Measurements from ENCODE around the gene DLG1.

DNA sequence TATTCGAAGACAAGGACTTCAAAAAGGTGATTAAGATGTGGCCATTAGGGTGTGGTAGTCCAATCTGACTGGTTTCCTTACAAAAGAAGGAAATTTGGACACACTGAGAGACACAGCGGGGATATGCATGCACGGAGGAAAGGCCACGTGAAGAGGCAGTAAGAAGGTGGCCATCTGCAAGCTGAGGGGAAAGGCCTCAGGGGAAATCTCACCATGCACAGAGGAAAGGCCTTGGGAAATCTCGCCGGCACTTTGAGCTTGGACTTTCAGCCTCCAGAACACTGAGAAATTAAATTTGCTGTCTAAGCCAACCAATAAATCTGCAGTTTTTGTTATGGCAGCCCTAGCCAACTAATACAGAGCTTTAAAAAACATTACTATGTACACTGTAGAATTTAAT lies 78.8 kb downstream of the DLG1 start:
- no peak for TF ChIP-seq CTCF (IDR thresholded peaks at IDR 0.05 in 2 of 3, conservative IDR thresholded peaks at IDR 0.05 in 1 of 3; ENCODE audit: borderline replicate concordance in 1 of 3, insufficient read depth in 1 of 3, low read depth in 2 of 3, low read length in 2 of 3)
- TF ChIP-seq POLR2AphosphoS5 (IDR thresholded peaks at IDR 0.05; ENCODE audit: low read depth, low read length), result no peak
- TF ChIP-seq JUND (IDR thresholded peaks at IDR 0.05), result no peak
- TF ChIP-seq REST (IDR thresholded peaks at IDR 0.05; ENCODE audit: low read depth), result no peak
- TF ChIP-seq, protein P1, sequence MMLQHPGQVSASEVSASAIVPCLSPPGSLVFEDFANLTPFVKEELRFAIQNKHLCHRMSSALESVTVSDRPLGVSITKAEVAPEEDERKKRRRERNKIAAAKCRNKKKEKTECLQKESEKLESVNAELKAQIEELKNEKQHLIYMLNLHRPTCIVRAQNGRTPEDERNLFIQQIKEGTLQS (IDR thresholded peaks at IDR 0.05), result no peak
- no peak for TF ChIP-seq ZNF274 (IDR thresholded peaks at IDR 0.05; ENCODE audit: low read depth, low read length)
- TF ChIP-seq SP1 (IDR thresholded peaks at IDR 0.05; ENCODE audit: low read depth), result no peak
- no peak for TF ChIP-seq SIN3A (IDR thresholded peaks at IDR 0.05; ENCODE audit: low read depth)
- no peak for TF ChIP-seq ELF1 (IDR thresholded peaks at IDR 0.05; ENCODE audit: borderline replicate concordance, low read depth)
- TF ChIP-seq TCF7L2 (IDR thresholded peaks at IDR 0.05; ENCODE audit: borderline replicate concordance, extremely low read depth, insufficient read depth, insufficient read length), result no peak
- no peak for TF ChIP-seq POLR2A (IDR thresholded peaks at IDR 0.05; ENCODE audit: borderline replicate concordance, extremely low read depth, insufficient read depth, insufficient read length)

Measured in HCT116 (cell line).